Left hindlimb (tissue), 1 donor: ENCODE results near the gene RHBDL1.

ENCODE experiments used
- DNase-seq: peaks from one replicate; pipeline ENCODE4 v3.0.0-alpha.2; 2018

The RHBDL1 gene

DNA sequence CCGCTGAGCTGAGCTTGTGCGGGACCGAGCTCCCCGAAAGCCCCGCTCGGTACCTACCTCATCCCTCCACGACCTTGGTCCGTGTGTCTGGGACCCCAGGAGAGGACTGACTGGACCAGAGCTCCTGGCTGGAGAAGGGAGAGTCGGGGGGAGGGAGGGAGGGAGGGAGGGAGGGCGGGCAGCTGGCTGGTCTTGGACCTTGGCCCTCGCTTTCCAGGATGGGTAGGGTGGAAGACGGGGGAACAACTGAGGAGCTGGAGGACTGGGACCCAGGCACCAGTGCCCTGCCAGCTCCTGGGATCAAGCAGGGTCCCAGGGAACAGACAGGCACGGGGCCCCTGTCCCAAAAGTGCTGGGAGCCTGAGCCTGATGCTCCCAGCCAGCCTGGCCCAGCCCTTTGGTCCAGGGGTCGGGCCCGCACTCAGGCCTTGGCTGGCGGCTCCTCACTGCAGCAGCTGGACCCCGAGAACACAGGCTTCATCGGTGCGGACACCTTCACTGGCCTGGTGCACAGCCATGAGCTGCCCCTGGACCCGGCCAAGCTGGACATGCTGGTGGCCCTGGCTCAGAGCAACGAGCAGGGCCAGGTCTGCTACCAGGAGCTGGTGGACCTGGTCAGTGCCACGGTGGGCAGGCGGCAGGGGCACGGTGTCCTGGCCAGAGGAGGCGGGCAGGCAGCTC is 553 bp downstream of the RHBDL1 start:
- no peak for DNase-seq

DNA sequence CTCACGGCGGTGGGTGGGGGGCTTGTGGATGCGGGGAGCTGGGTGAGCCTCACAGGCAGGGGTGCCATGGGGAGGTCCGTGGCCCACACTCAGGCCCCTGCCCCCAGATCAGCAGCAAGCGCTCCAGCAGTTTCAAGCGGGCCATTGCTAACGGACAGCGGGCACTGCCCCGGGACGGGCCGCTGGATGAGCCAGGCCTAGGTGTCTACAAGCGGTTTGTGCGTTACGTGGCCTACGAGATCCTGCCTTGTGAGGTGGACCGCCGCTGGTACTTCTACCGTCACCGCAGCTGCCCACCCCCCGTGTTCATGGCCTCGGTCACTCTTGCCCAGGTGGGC is 1.1 kb downstream of the RHBDL1 start:
- no peak for DNase-seq

DNA sequence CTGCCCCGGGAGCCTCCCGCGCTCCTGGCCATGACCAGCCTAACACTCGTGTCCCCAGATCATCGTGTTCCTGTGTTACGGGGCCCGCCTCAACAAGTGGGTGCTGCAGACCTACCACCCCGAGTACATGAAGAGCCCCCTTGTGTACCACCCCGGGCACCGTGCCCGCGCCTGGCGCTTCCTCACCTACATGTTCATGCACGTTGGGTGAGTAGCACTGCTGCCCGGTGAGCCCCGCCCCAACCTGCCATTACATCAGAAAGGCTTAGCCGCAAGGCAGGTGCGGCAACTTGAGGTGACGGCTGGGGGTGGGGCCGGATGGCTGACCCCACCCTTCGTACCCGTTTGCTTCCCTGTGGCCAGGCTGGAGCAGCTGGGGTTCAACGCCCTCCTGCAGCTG is 1.4 kb downstream of the RHBDL1 start:
- DNase-seq = no peak

DNA sequence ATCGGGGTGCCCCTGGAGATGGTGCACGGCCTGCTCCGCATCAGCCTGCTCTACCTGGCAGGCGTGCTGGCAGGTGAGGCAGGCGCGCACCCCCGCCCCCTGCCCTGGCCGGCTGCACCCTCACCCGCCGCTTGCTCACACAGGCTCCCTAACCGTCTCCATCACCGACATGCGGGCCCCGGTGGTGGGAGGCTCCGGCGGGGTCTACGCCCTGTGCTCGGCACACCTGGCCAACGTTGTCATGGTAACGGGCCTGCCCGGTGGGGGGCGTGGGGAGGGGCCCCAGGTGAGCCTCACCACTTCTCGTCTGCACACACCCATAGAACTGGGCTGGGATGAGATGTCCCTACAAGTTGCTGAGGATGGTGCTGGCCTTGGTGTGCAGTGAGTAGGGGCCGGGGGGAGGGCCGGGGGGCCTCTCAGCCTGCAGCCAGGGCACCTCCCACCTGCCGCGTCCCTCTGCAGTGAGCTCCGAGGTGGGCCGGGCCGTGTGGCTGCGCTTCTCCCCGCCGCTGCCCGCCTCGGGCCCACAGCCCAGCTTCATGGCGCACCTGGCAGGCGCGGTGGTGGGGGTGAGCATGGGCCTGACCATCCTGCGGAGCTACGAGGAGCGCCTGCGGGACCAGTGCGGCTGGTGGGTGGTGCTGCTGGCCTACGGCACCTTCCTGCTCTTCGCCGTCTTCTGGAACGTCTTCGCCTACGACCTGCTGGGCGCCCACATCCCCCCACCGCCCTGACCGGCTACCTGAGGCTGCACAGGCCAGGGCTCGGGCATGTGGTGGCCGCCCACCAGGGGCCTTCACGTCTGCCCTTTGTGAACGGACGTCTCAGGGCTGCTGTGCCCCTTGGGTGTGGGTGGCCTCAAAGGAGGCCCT is 2.1 kb downstream of the RHBDL1 start:
- DNase-seq = no peak

DNA sequence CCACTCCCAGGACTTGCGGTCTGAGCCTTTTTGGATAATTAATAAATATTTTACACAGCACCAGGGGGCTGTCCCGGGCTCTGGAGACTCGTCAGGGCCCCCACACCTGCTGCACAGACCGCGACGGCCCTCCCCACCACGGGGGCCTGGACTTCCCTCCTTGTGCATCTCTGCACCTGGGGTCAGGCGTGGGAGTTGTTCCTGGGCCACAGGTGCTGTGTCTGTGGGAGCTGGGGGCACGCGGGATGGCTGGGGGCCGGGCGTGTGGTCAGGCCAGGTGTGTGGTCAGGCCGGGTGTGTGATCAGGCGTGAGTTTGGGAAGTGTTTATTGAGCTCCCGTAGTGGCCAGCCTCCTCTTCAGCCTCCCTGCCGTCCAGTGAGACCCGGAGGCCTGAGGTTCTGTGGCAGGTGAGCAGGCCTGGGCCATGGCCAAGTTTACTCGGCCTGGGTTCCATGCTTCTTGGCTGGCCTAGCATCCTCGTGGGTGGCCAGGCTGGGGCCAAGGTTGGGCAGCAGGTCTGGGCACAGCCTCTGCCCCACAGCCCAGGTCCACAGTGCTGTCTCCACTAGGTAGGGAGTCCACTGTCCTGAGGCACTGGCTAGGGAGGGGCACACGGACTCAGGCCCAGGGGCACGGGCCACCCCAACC is 2.9 kb downstream of the RHBDL1 start:
- no peak for DNase-seq

DNA sequence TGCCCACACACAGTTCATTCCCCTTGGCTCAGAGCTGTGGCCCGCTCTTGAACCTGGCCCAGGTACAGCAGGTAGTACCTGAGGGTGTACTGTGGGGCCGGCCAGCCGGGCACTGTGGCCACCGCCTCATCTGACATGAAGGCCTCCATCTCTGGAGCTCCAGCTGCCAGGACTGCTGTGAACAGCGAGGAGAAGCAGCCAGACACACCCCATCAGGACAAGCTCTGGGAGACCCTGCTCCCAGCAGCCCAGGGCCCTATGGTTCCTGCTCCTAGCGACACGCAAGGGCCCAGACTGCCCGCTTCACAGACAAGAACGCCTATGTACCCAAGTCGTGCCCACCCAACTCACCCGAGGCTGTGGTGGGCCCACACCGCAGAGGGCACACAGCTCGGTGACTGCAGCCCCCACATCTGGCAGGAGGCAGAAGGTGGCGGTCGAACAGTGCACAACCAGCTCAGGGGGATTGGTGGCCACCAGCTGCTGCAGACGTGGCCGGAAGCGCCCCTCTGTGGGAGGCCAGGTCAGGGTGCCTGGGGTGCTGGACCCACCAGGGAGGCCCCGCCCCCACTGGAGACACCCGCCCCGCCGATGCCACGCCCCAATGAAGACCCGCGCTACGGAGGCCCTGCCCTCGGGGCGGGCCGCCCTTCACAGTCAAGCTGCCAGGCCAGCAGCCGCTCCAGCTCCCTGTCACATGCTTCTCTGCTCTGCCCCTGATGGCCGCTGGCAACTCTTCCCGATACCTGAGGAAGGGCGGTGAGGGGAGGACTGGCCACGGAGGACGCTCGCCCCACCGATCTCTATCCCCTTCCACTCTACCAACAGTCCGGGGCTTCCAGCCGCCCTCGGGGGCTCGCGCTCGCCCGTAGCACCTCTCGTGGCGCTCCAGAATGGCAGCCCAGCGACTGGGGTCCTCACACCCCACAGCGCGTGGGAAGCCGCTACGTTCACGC is 3.7 kb downstream of the RHBDL1 start:
- peak; percentile 83 for DNase-seq

DNA sequence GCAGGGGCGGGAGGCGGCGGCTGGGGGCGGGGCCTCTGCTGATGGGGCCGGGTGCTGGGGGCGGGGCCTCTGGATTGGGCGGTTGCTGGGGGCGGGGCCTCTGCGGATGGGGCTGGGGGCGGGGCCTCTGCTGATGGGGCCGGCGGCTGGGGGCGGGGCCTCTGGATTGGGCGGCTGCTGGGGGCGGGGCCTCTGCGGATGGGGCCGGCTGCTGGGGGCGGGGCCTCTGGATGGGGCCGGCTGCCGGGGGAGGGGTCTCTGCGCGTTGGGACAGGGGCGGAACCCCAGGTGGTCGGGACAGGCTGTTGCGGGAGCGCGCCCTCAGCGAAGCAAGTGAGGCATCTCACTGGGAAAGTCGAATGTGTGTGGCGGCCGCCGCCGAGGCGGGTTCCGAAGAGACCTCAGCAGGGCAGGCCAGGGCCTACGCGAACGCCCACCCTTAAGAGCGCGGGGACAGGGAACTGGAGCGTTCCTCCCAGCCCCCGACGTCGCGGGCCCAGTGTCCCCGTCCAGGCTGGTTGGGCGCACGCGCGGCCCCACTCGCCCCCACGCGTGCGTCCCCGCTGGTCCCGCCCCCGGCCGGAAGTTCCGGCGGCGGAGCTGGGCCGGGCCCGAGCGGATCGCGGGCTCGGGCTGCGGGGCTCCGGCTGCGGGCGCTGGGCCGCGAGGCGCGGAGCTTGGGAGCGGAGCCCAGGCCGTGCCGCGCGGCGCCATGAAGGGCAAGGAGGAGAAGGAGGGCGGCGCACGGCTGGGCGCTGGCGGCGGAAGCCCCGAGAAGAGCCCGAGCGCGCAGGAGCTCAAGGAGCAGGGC is 4.5 kb downstream of the RHBDL1 start, which contains the start of gene STUB1:
Gene STUB1 (plus strand): TSS at position 597 of the 811 bp plus-strand sequence. CDS start 116 bp downstream, at position 713.
- DNase-seq = peak; percentile 95

DNA sequence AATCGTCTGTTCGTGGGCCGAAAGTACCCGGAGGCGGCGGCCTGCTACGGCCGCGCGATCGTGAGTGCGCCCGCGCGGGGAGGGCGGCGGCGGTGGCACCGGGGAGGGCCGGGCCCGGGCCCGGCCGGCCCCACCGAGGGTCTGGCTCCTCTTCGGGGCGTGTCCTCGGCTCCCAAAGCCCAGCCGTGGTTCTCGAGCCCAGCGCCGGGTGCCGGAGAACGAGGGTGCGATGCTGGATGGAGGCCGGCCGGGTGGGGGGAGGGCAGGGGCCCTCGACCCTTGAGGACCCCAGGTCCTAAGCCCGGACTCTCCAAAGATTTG is 5.1 kb downstream of the RHBDL1 start:
- no peak for DNase-seq

DNA sequence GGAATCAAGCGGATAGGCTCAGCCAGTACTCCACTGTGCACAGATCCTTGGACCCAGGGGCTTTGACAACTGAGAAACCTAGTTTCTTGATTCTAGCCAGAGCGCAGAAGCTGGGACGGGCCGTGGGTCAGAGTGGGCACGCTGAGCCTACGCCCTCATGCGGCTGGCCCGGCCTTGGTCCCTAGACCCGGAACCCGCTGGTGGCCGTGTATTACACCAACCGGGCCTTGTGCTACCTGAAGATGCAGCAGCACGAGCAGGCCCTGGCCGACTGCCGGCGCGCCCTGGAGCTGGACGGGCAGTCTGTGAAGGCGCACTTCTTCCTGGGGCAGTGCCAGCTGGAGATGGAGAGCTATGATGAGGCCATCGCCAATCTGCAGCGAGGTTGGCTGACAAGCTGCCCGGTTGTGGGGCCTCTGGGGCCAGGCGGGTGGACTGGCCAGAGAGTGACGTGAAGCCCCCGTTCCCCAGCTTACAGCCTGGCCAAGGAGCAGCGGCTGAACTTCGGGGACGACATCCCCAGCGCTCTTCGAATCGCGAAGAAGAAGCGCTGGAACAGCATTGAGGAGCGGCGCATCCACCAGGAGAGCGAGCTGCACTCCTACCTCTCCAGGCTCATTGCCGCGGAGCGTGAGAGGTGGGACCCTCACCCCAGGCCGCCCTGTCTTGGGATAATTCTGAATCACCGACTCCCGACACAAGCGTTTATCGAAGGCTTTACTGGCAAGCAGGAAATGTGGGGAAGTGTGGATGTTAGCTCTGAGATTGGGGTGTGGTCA is 5.7 kb downstream of the RHBDL1 start:
- DNase-seq = no peak

DNA sequence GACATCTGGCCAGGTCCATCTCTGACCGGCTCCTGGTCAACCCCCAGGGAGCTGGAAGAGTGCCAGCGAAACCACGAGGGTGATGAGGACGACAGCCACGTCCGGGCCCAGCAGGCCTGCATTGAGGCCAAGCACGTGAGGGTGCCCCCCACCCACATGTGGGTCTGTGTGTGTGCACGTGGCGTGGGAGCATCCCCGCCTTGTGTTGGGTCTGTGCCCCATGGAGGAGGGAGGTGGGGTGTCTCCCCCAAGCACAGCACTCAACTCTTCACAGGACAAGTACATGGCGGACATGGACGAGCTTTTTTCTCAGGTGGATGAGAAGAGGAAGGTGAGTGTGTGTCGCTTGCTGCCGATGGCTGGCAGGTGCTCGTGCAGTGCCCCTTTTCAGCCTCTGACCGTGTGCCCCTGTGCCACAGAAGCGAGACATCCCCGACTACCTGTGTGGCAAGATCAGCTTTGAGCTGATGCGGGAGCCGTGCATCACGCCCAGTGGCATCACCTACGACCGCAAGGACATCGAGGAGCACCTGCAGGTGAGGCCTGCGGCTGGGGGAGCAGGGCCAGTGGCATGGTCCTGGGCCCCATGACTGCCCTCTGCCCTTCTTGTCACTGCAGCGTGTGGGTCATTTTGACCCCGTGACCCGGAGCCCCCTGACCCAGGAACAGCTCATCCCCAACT is 6.4 kb downstream of the RHBDL1 start:
- no peak for DNase-seq

DNA sequence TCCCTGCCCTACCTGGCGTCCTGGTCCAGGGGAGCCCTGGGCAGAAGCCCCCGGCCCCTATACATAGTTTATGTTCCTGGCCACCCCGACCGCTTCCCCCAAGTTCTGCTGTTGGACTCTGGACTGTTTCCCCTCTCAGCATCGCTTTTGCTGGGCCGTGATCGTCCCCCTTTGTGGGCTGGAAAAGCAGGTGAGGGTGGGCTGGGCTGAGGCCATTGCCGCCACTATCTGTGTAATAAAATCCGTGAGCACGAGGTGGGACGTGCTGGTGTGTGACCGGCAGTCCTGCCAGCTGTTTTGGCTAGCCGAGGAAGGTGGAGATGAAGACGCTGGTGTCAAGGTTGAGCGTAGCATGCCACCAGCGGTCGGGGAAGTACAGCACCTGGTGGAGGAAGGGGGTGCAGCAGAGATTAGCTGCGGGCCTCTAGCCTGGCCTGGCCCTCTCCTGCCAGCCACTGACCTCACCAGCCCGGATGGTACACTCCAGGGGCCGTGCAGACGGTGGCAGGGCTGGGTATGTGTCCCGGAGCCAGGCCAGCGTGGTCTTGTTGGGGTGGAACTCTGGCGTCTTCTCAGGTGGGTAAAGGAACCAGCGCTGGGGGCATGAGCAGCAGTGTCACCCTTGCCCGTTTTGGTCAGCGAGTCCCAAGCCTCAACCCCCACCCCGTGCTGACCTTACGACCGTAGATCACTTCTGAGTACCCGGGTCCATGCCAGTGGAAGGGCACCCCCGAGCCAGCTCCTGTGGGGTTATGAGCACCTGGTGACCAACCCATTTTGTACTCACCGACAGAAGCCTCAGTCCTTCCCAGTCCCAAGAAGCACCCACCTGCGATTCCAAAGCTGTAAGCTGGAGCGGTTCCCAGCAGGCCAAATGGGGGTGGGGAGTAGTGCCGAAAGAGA is 7.3 kb downstream of the RHBDL1 start:
- DNase-seq = no peak

DNA sequence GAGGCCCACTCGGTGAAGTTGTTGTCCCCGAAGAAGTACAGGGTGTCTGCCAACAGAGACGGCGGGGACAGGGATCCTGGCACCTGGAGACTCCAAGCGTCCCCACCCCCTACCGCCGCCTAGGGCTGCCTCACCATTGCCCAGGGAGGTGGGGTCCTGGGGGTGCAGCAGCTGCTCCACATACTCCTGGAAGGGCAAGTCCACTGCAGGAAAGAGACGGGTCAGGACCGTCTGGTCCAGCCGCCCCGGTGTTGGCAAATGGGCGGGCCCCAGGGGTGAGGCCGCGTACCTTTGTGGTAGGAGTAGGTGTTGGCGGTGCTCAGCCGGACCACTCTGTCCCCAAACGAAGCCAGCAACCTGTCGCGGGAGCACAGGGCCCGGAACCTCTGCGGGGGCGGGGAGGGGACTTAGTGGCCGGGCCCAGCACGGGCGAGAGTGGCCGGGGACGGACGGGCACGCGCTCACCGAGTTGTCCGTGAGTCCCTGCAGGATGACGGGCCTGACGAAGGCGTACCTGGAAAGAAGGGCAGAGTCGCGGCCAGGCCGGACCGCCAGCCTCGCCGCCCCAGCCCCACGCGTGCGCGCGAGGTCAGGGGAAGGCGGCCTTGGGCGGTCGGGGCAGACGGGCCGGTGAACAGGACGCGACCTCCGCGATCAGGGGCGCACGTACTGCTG is 8.1 kb downstream of the RHBDL1 start:
- DNase-seq = no peak

DNA sequence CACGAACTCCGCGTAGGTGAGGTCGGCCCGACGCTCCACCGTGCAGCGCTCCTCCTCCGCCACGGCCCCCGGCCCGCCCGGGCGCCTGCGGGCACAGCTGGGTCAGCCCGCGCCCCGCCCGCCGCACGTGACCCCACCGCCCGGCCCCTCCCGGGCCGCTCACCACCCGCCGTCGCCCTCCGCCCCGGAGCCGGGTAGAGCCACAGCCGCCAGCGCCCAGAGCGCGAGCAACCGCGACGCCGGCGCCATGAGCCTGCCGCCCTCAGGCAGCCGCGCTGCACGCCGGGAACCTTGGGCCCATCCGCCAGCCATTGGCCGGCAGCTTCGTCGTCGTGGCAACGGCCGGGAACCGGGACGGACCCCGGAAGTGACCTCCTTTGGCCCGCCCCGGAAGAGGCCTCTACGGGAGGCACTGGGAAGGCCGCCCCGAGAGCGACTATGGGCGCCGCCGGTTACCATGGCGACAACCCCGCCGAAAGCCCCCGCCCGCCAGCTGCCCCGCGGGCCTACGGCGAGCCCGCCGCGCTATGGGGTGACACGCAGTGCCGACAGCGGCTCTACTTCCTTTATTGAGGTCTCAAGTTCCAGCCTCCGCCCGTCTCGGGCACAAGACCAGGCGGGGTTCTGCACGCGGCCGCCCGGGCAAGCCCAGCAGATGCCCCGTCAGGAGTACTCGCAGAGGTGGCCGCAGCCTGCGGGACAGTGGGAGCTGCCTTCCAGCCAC is 8.8 kb downstream of the RHBDL1 start, which contains the start of gene JMJD8:
Gene JMJD8 (minus strand): TSS at position 264 of the 724 bp plus-strand sequence. CDS start 15 bp downstream, at position 249.
- DNase-seq = peak; percentile 97

DNA sequence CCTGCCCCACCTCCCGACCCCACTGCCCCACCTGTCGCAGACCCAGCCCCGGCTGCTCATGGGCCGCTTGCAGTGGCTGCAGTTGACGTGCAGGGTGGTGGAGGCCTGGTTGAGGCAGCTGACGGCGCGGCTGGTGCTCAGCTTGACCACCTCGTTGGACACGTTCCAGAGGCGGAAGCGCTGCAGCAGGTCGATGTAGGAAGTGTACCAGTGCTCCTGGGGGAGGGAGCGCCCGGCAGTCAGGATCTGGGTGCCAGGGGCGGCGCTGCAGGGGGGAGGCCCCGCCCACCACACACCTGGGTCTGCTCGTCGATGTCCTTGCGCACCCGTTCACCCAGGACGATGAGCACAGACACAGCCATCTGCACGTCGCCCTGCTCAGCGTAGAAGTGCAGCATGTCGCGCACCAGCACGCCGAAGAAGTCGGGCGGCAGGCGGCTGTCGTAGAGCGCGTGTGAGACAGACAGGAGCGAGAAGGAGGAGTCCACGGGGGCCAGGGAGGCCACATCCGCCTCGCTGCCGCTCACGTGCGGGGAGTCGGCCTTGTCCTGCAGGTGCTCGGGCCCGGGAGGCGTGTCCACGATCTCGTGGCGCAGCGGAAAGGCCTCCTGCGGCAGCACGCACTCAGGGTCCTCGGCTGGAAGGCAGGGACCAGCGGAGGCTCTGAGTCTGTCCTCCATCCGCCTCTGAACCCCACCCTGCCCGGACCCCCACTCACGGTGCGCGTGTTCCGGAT is 9.7 kb downstream of the RHBDL1 start:
- no peak for DNase-seq

DNA sequence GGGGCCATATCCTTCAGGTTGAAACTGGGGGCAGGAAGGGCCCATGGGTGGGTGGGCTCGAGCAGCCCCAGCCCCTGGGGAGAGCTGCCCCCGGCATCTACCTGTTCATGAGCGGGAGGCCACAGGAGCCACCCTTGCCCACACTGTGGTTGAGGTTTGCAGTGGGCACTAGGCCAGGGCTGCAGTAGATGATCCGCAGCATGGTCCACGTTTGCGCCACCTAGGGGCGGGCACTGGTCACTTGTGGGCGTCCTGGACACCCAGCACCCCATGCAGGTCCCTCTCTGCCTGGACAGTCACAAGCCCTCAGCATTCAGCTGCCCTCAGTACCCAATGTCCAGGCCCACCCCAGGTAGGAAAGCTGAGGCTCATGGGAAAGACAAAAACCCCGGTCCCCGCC is 10.5 kb downstream of the RHBDL1 start:
- no peak for DNase-seq

DNA sequence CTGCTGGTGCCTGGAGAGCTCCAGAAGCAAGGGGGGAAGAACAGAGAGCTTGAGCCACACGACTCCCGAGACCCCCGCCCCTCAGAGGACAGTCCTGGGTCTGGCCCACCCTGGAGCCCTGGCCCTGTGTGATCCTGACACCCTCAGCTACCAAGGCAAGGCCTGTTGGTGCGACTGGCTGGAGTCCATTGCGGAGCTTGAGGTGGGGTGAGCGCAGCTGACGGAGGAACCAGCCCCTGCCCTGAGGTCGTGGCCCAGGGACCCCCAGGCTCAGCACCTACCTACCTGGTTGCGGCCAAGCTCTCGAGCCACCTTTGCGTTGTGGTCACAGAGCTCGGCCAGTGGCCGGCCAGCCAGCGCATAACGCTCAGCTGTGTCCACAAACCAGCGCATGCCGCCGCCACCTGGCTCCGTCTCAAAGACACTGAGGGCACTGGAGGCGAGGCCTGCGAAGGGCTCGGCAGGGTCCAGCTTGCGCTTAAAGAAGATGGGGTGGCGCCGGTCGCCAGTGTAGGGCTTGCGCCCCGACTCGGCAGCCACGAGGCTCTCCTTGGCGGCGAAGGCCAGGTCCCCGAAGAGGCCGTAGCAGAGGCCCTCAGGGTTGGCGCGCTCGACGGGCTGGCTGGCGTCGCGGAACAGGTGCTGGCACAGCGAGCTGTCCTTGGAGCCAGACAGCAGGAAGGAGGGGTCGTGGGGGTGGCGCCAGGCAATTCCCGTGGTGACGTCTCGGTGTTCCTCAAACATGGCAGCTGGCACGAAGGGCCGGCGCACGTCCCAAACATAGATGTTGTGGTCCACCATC is 11.2 kb downstream of the RHBDL1 start:
- no peak for DNase-seq
